CD4-positive, alpha-beta T cell treated with Interleukin-1 beta for 1 hour (primary cell): ENCODE data around the gene CPLX1.
"Not testable (repeated sequence)": the region's sequence is repeated elsewhere in the genome, so short reads cannot be mapped to it uniquely, and the experiment has no call there.

Source experiments
- DNase-seq, 2 donors: peaks; one replicate each; pipeline ENCODE4 v3.0.0-alpha.2; 2020 to 2022

Gene CPLX1

DNA sequence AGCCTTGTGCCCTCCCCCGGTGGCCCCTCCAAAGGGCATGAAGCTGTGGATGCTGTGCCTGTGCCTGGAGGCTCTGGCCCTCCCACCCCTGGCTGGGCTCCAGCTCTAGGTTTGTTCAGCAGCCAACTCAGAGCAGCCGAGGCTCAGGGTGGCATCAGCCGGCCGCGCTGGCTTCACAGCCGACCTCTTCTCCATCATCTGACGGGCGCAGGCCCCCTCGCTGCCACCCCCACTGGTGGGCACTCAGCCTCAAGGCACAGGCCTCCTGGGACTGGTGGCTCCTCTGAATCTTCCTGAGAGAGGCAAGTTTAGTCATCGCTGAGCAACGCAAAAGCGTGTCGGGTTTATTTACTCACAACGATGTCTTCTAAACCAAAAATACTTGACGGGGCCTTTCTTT is 74.3 kb downstream of the CPLX1 start:
- DNase-seq = no peak

DNA sequence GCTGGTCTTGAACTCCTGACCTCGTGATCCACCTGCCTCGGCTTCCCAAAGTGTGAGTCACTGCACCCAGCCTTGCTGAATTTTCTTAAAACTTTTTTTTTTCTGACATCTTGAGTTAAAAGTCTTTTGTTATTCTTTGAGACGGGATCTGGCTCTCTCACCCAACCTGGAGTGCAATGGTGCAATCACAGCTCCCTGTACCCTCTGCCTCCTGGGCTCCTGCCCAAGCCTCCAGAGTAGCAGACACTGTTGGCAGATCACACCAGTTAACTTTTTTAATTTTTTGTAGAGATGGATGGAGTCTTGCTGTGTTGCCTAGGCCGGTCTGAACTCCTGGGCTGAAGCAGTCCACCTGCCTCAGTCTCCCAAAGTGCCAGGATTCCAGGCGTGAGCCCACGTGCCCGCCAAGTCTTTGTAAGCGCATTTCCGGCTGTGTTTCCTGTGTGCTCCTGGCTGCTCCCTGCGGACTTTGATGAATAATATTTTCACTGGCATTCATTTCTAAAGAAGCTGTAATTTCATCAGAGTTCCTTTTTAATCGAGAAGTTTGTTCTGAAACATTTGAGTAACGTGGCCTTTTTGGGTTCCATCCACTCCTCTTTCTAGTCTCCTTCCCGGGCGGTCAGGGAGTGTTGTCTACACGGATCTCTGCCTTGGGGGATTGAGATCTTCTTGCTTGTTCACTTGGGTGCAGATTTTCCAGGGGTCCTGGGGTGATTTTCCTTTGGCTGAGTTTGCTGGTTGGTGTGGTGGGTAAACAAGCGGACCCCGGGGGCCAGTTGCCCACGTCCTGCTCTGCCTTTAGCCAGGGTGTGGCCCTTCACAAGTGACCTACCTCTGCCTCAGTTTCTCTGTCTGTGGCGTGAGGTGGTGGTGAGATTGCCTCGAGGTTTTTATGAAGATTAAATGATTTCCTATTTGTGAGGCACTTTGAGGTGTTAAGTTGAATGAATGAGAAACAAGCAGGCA is 75.9 kb downstream of the CPLX1 start:
- DNase-seq = no peak

DNA sequence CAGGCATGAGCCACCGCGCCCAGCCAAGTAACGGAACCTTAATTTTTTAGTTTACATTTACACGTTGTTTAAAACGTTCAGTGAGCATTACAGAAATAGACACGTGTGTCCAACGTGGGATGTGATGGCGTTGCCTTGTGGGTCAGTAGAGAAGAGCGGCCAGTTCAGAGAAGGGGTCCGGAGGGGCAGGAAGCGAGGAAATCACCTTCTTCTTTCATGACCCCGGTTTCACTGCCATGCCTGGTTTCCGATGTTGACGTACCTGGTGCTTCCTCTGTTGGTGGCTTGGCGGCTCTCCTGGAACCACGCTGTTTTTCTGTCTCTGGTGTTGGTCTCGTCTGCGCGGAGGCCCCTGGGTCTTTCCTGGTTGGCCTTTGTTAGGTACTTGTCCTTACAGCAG is 77.5 kb downstream of the CPLX1 start:
- DNase-seq = no peak

DNA sequence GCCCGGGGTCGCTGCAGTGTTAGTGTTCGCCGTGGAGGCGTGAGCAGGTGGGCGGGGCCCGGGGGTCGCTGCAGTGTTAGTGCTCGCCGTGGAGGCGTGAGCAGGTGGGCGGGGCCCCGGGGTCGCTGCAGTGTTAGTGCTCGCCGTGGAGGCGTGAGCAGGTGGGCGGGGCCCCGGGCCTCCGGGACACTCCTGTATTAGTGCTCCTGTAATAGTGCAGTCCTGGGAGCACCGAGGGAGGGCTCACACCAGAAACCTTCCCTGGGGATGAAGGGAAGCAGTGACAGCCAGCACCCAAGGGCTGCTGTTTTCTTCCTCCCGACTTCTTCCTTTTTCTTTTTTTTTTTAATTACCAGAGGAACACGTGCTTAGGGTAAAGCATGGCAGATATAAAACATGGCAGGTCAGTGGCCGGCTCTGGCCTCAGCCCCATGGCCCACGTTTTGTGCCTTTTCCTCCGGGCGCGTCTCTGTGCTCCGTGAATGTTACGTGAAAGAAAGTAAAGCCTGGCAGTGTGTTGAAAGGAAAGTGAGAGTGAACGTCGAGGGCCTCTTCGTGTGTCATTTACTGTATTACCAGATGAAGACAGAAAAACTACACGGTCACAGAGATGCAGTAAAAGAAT is 78.3 kb downstream of the CPLX1 start:
- no peak for DNase-seq

DNA sequence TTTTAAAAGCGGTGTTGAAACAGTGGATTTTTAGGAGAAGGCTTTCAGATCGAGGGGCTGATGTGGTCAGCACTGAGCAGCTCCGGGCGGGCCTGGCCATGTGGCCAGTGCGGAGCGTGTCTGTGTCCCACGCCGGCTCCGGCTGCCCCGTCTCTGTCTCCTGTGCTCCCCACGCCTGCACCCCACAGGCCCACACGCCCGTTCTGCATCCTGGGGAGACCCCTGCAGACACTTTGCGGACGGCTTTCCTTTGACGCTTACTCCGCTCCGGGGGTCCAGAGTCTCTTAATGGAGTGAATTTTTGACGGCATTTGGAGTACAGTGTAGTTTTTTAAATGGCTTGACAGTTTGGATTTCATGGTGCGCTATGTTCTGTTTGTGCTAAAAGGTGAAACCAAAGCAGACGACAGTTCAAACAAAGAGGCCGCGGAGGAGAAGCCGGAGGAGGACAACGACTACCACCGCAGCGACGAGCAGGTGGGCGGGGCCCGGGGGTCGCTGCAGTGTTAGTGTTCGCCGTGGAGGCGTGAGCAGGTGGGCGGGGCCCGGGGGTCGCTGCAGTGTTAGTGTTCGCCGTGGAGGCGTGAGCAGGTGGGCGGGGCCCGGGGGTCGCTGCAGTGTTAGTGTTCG is 81.6 kb downstream of the CPLX1 start:
- DNase-seq = no peak

DNA sequence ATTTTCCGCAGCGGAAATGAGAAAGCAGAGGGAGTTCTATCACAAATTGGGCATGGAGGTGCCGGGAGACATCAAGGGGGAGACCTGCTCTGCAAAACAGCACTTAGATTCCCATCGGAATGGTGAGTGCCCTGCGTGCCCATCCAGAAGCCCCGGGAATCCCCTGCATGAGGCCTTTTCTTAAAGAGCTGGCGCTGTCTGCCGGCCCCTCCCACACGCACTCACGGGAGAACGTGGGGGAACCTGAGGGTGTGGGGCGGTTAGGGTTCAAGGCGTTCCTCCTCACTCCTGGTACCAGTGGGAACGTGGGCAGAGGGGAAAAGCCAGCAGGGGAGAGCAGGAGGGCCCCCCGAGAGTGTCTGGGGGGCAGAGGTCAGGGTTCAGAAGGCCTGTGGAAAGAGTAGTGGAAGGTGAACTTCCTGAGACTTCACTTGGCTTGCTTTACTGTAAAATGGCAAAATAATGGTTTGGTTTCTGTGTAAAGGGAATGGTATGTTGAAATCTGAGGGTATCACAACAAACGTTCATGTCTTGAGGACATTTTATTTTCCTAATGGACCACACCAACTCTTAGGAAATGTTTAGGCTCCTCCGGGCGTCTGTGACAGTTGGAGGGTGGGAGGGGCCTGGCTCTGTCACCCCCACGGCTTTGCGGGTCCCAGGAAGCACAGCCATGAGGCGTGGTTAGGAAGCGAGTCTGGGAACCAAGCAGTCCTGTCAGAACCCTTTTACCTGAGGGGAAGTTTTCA is 82.3 kb downstream of the CPLX1 start:
- DNase-seq = no peak

DNA sequence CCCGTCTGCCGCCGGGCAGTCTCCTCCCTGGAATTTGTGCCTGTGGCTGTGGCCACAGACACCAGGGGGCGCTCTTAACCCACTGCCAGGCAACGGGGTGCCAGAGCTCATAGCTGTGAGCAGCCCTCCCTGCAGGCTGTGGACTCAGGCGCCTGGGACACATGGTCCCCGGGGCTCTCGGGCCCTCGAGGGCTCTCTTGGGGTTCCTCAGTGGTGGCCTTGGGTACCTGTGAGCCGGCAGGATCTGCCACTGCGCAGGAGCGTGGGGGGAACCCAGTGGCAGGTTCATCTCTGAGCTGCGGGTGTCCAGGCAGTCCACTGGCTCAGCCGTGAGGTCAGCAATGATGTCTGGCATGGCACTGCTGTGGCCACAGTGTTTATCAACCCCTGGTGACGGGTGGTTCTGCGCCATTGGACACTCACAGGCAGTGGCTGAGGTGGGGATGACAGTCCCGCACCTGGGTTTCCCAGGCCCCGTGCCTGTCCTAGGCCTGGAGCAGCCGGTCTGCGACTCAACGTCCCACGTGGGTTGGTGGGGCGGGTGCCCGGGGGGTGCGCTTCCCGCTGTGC is 83.1 kb downstream of the CPLX1 start:
- peak; percentile 72 to 78 for DNase-seq

DNA sequence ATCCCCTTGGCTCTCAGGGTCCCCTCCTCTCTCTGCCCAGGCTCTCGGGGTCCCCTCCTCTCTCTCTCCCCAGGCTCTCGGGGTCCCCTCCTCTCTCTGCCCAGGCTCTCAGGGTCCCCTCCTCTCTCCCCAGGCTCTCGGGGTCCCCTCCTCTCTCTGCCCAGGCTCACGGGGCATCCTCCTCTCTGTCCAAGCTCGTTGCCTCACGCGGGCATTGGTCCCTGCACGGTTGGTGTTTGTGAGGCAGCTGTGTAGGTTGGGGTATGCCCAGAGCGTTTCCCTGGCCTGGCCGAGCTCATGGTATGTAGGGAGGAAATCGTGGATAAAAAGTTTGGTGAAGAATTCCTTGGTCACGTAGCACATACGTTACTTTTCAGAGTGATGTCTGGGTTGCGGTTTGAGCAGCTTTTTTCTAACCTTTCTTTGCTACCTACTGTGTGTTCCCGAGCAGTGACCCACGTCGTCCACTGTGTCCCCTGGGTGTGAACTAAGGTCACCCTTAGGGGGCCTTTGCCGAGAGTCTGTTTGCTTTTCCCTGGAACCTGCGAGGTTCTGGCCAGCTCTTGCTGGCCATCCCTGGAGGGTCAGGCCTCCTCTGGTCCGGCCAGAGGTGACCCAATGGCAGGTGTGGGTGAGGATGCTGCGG is 83.7 kb downstream of the CPLX1 start:
- no peak for DNase-seq

DNA sequence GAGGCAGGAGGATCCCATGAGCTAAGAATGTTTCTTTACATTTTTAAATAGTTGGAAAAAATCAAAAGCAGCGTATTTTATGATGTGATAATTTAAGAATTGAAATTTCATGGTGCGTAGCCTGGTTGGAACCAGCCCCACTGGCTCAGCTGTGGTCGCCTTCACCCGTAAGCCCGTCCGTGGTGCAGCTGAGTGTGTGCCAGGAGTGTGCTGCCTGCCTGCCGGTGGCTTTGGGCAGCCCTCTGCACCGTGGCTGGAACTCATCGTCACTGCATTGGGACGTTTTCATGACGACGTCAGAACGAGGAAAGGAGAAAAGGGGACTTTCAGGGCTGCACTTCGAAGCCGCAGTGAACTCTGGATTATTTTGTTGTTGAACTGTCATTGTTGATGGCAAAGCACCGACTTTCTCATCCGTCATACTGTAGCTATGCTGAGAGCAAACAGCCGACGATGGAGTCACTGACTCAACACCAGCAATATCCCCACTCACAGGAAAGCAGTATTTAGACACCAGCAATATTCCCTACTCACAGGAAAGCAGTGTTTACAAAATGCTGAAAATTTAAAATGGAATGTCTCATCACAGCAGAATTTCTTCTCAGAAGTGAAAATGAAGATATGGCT is 85.2 kb downstream of the CPLX1 start:
- DNase-seq = no peak

DNA sequence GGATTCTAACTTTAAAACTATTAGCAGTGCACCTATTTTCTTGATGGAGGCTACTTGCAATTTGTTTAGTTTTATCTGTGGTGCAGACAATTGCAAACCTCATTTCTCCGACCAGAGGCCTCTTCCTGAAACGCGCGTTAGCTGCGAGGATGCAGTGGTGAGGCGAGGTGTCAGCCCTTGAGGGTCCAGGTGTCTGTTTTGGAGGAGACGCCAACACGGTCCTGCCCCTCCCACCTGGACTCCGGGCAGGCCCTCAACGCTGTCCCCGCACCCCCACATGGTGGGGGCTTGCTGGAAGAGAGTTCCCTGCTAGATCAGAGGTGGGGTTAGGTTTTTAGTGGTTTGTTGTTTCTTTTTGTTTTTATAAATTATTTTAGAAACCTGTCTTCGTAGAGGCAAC is 85.9 kb downstream of the CPLX1 start:
- no peak for DNase-seq

DNA sequence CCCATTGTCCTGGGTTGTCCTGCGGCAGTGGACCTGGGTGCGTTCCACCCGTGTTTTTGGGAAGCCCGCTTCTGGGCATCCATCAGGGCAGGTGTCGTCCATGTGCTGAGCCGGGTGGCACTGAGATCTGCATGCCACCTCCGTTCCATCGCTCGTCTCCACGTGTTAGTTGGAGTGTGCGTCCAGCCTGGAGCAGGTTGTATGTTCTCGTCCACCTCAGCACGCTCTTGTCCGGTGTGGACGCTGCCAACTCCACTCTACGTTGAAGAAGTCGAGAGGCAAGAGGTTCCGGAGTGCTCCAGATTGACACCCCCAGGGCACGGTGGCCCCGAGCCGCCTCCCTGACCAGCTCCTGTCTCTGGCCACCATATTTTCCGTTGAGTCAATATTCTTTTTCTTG is 86.4 kb downstream of the CPLX1 start:
- no peak for DNase-seq

DNA sequence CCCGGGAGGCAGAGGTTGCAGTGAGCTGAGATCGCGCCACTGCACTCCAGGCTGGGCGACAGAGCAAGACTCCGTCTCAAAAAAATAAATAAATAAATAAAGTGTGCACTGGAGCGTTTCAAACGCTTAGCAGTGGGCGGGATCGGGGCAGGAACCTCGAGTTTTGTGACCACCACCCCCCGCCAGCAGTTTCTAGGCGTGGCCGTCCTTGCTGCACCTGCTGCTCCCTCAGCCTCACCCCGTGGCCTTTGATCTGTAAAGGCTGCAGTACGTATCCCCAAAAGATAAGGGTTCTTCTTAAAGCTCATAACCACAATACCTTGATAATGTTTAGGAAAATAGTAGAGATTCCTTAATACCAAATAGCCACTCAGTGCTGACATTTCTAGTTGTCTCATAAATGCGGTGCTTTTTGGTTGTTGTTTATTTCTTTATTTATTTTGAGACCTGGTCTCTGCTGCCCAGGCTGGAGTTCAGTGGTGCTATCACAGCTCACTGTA is 87.1 kb downstream of the CPLX1 start:
- no peak for DNase-seq

DNA sequence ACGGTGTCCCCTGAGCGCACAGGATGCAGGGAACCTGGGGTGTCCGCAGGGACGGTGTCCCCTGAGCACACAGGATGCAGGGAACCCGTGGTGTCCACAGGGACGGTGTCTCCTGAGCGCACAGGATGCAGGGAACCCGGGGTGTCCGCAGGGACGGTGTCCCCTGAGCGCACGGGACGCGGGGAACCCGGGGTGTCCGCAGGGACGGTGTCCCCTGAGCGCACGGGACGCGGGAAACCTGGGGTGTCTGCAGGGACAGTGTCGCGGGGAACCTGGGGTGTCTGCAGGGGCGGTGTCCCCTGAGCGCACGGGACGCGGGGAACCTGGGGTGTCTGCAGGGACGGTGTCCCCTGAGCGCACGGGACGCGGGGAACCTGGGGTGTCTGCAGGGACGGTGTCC is 89.4 kb downstream of the CPLX1 start:
- not testable (repeated sequence) for DNase-seq

DNA sequence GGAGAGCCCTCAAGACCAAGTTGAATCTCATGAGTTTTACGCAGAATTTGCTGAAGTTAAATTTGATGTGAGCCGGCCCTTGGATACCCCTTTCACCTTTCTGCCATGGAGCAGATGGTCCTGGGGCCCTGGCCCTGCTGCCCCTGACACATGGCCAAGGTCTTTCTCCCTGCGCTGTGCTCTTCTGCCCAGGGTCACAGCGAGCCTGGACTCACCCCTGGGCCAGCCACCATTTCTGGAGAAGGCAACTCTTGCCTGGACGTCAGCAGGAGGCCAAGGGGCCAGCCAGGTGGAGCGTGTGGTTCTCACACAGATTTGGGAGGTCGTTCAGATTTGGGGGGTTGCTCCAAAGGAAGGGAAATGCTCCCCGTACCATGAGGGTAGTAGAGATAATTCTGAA is 90.3 kb downstream of the CPLX1 start:
- DNase-seq = no peak
